LNCAP (cell line): ENCODE data around the gene ACAD10.

ENCODE experiments used
- TF ChIP-seq, protein P1 (sequence below): fragments of 450-650 bp; IDR thresholded peaks from 2 replicates; pipeline ENCODE4 v1.5.1; 2017; ENCODE audit warnings: mild to moderate bottlenecking

ACAD10 gene

DNA sequence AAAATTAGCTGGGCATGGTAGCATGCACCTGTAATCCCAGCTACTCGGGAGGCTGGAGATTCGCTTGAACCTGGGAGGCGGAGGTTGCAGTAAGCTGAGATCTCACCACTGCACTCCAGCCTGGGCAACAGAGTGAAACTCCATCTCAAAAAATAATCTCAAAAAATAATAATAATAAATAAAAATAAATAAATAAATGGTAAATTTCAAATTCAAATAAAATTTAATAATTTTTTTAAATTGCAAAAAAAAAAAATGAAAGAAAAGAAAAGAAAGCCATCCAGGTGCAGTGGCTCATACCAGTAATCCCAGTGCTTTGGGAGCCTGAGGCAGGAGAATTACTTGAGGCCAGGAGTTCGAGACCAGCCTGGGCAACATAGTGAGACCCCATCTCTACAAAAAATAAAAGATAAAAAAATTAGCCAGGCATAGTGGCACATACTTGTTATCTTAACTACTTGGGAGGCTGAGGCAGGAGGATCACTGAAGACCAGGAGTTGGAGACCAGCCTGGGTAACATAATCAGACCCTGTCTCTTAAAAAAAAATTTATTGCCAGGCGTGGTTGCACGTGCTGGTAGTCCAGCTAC is 117.3 kb downstream of the ACAD10 start:
- TF ChIP-seq, protein P1, sequence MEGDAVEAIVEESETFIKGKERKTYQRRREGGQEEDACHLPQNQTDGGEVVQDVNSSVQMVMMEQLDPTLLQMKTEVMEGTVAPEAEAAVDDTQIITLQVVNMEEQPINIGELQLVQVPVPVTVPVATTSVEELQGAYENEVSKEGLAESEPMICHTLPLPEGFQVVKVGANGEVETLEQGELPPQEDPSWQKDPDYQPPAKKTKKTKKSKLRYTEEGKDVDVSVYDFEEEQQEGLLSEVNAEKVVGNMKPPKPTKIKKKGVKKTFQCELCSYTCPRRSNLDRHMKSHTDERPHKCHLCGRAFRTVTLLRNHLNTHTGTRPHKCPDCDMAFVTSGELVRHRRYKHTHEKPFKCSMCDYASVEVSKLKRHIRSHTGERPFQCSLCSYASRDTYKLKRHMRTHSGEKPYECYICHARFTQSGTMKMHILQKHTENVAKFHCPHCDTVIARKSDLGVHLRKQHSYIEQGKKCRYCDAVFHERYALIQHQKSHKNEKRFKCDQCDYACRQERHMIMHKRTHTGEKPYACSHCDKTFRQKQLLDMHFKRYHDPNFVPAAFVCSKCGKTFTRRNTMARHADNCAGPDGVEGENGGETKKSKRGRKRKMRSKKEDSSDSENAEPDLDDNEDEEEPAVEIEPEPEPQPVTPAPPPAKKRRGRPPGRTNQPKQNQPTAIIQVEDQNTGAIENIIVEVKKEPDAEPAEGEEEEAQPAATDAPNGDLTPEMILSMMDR = no peak

DNA sequence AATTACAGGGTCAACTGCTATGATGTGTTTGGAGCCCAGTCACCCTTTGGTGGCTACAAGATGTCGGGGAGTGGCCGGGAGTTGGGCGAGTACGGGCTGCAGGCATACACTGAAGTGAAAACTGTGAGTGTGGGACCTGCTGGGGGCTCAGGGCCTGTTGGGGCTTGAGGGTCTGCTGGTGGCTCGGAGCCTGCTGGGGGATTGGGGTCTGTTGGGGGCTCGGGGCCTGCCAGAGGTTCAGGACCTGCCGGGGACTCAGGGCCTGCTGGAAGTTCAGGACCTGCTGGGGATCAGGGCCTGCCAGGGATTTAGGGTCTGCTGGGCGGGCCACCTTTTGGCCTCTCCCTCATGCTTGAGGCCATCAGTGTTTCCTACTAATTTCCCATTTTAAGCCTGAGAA is 118.0 kb downstream of the ACAD10 start:
- TF ChIP-seq, protein P1 = no peak

DNA sequence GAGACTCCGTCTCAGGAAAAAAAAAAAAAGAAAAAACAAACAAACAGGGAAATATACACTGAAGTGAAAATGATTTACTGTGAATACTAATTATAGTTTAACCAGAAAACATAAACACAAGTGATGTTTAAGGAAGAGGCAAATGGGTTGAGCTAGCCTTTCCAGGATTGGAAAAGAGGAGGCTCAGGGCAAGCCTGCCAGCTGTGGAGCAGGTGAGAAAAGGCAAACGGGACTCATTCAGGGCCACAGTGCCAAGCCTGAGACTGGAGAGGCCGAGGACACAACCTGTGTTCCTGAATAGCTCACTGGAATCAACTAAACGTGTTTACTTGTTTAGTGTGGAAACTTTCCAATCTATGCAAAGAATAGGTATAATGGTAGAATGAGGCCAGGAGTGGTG is 120.5 kb downstream of the ACAD10 start:
- TF ChIP-seq, protein P1 = no peak
